Bronchial epithelial cell (primary cell): ENCODE measurements around the gene HDGFL3. TPM values are rescaled to one million over a fixed set of nuclear protein-coding genes. Genes with fewer than 3 reads are reported as not detected.

Experiments used
- DNase-seq: peaks from one replicate; pipeline ENCODE4 v3.0.0-alpha.2; 2010; ENCODE audit warnings: low read depth
- FAIRE-seq: peaks from 2 replicates; lab custom pipeline; 2011; peaks lifted over from hg19 to GRCh38; lab: Jason Lieb, UNC
- H3K27me3 ChIP-seq: 2 replicates; pipeline ENCODE4 v1.5.1; 2011; ENCODE audit warnings: low read length; ENCODE audit not compliant: control insufficient read depth, insufficient read depth
- H3K36me3 ChIP-seq: 2 replicates; pipeline ENCODE4 v1.5.1; 2011; ENCODE audit warnings: low read length; ENCODE audit not compliant: control insufficient read depth, insufficient read depth
- H3K4me3 ChIP-seq: 2 replicates; pipeline ENCODE4 v1.5.1; 2011; ENCODE audit warnings: mild to moderate bottlenecking, low read depth, low read length, control low read depth
- CTCF ChIP-seq: IDR thresholded peaks from 2 replicates; pipeline ENCODE4 v1.5.1; 2011; ENCODE audit warnings: mild to moderate bottlenecking, moderate library complexity, low read length, control low read depth, inconsistent platforms; ENCODE audit not compliant: insufficient read depth, severe bottlenecking
- total RNA-seq: library from RNA; depleted of rRNA; stranded (reverse); fragments of >200 nt; gene quantifications from 2 replicates; pipeline ENCODE4 v1.2.1, GENCODE V29; 2014

HDGFL3 gene
- total RNA-seq, 1 donor from 2014 or later = 28.7 TPM

GRCh38 chr15:83115831-83116565 is 91.6 kb downstream of the HDGFL3 start:
- no peak for TF ChIP-seq CTCF
- FAIRE-seq = no peak

GRCh38 chr15:83115410-83115809 is 92.2 kb downstream of the HDGFL3 start:
- Histone ChIP-seq H3K27me3 (no peaks in the 10 kb centered on the region), H3K36me3 (no peaks in the 10 kb centered on the region), H3K4me3 (no peak overlapping the region)
- no peak for FAIRE-seq
- no peak for TF ChIP-seq CTCF
- DNase-seq = no peak

More at GRCh38 chr15:83115831-83116565, 91.6 kb downstream of the HDGFL3 start:
- no peaks in the 10 kb centered on the region for H3K36me3 ChIP-seq
- DNase-seq = no peak
- no peaks in the 10 kb centered on the region for H3K27me3 ChIP-seq
- H3K4me3 ChIP-seq = no peak overlapping the region

- no peak for FAIRE-seq
- Histone ChIP-seq H3K36me3 (no peaks in the 10 kb centered on the region), H3K4me3 (no peak overlapping the region), H3K27me3 (no peaks in the 10 kb centered on the region)
- TF ChIP-seq CTCF = no peak
- no peak for DNase-seq
Measured at GRCh38 chr15:83114856-83115255, 92.8 kb downstream of the HDGFL3 start.

- FAIRE-seq = peak; percentile 50
- H3K36me3 ChIP-seq = no peaks in the 10 kb centered on the region
- H3K27me3 ChIP-seq = no peaks in the 10 kb centered on the region
- TF ChIP-seq CTCF = no peak
- H3K4me3 ChIP-seq = no peak overlapping the region
- DNase-seq = no peak
Measured at GRCh38 chr15:83113881-83114674, 93.5 kb downstream of the HDGFL3 start.

GRCh38 chr15:83112956-83113299 is 94.7 kb downstream of the HDGFL3 start:
- Histone ChIP-seq H3K36me3 (no peaks in the 10 kb centered on the region), H3K4me3 (no peak overlapping the region), H3K27me3 (no peaks in the 10 kb centered on the region)
- no peak for DNase-seq
- FAIRE-seq = no peak
- no peak for TF ChIP-seq CTCF
